ENCODE data around the gene CD44. TPM values are rescaled to one million over a fixed set of nuclear protein-coding genes. Genes with fewer than 3 reads are reported as not detected.

The CD44 gene
- polyA plus RNA-seq, 5 donors: 323 to 590 (median 452) TPM

DNA sequence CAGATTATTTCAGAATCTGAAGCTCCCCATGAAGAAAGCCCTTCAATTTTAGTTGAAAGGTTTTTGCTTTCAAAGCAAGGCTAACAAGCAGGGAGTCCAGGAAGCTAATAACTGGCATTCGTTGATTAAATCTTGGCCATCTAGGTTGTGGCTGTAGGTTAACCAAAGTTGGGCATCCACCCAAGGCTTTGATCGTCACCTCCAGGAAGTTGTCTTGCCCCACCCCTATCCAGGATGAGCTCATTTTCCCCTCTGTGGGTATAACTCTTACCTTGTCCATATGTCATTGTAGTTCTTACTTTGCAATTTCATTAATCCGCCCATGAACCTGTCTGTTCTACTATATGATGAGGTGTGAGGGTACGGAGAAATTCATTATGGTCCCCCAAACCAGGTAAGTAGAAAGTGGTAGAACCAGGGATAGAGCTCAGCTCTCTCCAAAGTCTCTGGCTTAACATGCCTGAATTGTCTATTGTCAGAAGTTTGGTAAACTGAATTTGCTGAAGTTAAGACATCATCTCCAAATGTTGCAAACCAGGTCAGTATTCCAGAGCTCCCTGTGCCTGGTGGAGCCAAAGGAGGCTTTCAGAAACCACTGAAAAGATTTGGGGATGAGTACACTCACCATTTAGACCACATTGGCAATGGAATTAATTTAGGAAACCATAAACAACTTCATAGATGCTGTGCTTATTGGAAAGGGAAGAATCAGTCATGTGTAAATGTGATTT lies 97.1 kb downstream of the CD44 start:
- DNase-seq: no peak

DNA sequence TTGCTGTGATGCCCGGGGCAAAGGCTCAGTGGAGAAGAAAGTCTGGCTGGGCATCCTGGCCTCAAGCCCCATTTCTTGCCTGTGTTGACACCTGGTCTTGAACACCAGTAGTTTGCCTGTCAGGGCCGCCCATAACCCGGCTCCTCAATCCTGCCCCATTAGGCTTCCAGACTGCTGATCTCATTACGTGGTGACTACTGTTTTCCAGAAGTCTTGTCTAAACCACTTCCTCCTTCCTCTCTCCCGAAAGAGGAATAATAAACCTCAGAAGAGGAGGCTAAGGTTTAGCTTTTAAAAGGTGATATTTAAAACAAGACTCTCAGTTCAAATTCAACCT lies 97.7 kb downstream of the CD44 start:
- DNase-seq: no peak

DNA sequence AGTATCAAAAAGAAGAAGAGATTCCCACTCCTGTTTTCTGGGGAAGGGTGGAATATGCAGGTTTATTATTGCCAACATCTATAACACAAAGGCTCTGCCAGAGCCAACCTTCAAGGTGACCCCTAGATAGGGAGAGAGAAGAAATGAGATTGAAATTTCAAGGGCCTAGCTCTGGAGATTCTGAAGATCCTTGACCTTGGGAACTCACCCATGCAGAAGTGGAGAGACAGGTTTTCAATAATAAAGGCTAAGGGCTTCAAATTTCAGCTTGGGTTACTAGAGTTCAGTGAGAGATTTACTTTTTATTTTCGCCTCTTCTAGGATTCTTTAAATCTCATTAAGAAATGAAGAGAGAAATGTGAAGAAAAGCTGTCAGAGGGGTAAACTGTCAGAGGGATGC lies 98.4 kb downstream of the CD44 start:
- peak; percentile 17 to 24 for DNase-seq

DNA sequence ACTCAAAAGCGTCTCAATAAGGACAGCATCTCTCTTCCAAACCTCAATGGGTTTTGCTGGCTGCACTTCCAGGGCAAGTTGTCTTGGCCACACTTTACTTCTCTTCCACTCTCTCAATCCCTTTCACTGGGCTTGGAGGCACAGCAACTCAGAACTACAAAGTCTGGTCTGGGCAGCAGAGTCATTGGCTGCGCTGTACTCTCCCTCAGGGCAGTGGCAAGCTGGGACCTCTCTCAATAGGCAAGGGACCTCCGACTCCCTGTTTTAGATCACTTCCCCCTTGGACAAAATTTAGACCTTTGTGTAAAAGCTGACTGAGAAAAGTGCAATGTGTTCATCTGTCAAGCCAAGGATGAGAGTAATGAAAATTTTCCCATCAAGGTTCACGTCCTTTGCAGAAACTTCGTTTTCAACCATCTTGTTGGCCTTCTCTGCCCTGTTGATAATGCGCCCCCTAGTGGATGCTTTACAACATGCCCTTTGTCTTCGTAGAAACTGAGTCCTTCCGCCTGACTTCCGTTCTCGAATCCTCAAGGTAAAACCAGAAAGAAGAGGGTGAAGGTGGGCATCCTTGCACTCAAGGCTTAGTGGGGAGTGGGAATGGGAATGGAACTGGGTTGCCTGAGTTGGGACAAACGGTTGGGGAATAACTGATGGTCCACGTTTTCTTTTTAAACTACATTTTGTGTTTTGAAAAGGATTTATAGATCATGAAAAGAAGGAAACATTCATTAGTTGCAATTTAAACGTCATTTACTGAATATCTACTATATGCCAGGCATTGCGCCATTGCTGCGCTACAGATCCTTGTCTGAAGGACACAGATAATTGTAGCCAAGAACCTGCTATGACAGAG lies 99.1 kb downstream of the CD44 start:
- peak; percentile 31 for DNase-seq

DNA sequence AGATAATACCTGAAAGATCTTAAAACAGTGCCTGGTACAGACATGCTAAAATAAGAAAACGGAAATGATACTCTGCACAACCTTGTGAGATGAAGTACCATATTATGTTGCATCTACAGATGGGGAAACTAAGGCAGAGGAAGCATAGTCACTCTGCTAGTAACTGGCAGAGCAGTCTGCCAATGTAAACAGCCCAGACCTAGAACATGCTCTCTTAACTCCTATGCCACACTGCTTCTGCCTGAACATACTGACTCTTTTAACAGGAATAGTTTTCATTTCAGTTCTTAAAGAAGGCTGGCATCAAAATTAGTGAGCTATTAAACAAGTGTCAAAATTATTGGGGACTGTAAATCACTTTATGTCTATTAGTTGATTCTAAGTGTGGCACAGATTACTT lies 99.9 kb downstream of the CD44 start:
- no peak for DNase-seq

DNA sequence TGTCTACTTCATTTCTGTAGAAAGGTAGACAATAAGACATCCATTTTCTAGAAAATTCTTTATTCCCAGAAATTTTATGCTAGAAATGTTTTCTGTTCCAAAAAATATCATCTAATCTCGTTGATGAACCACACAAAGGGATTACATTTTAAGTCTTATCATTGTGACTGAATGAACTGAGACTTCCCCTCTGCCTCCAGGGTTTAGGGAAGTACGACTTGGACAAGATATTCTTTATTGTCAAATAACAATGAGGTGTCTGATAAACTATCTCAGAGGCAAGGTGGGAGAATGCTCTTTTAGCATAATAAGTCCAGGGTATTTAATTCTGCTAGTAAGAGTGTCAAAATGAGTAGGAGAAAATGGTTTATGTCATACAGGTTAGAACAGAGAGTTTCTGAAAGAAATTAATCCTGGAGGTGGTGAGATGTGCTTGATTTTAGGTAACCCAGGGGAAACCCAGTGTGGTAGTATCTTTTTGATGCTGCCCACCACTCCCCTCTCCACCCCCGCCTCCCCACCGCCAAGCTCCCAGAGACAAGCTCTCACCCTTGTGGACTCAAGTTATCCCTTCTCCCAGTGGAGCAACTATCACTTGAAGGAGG lies 100.6 kb downstream of the CD44 start:
- DNase-seq: no peak

DNA sequence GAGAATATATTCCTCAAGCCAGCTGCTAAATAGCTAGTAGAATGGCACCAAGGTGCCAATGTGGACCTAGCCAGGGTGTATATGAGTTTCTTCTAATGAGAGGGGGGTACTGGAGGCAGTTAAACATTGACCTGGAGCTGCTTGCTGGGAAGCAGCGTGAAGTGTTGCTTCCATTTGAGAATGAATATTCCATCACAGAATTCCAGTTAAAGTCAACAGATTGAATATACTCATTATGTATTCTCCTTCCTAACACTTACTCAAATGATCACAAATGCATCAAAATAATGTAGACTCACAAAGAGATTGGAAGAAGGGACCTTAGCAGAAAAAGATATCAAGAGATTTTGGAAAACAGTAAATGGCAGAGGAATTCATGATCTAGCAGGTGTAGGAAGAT lies 102.1 kb downstream of the CD44 start:
- DNase-seq: no peak

DNA sequence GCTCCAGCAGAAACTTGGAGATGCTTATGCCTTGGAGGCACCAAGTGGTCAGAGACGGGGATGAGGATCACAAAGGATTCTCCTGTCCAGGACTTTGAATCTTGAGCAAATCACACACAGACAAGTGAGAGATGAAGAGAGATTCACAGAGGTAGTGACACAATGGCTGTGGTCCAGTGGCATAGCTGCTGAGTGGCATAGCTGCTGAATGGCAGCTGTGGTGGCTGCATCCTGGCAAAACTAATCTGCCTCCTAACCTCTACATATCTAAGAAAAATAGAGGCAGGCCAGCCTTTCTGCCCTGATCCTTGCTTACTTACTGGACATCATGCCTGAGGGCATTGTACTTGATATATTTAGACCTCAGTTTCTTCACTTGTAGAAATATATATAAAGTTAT lies 102.6 kb downstream of the CD44 start:
- DNase-seq: no peak

DNA sequence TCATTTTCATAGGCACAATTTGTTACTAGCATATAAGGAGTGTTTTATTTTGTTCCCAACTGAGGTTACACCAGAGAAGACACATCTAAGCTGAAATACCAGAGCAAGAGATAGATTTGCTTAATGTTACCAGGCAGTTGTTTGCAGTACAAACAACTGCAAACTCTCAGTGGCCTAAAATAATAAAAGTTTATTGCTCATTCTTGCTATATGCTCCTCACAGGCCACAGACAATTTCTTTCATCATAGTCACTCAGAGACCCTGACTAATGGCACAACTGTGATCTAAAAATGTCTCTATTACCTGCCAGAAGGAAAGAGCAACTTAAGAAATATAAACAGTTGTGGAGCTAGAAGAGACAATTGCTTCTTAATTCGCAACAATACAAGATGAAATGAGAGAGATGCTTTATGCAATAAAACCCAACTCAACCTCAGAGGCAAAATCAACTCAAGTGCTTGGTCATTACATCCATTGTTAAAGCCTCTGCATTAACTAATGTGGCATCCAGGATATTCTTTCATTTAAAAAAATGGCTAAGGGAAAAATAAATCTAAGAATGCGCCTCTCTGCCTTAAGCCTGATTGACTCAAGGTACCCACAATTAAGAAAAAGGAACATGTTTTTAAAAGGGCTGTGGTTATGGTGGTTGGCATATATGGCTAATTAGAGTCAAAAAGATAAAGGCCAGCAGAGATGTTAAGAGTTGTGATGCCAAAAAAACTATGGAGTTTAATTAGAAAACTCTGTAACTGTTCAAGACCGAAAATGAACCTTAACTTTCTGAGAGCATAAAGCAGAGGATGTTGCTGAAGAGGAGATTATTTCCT lies 103.7 kb downstream of the CD44 start:
- DNase-seq: no peak

DNA sequence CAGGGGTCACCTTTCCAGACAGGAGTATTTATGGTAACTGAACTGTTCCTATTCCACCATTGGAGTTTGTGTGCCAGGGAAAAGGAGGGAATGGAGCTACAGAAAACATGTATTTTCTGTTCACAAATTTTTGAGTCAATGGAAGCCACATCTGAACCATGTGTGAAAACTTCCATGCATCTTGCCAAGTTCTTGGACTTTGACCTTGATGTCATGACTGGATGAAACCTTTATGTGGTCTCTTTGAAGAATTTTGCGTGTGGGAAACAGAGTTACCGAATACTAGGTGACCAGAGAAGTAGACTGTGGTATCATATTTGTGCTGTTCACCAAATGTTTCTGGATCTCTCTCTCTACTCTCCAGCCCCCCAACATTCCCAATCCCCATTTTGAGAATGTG lies 104.8 kb downstream of the CD44 start:
- DNase-seq: no peak

DNA sequence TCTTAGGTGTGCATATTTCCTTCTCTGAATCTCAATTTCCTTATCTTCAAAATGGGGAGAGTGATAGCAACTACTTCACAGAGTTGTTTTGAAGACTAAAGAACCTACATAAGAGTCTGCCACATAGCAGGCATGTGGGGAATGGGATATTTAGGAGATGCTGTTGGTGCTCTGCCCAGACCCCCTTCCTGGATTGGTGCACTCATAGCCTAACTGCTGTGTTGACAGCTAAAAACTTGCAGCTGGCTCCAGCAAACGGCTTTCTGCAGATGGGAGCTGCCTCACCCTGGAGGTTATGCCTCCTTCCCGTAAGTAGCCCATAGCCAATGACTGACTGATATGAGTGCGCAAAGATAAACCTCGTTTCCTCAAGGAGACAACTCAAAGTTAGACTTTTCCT lies 106.1 kb downstream of the CD44 start:
- DNase-seq: no peak

DNA sequence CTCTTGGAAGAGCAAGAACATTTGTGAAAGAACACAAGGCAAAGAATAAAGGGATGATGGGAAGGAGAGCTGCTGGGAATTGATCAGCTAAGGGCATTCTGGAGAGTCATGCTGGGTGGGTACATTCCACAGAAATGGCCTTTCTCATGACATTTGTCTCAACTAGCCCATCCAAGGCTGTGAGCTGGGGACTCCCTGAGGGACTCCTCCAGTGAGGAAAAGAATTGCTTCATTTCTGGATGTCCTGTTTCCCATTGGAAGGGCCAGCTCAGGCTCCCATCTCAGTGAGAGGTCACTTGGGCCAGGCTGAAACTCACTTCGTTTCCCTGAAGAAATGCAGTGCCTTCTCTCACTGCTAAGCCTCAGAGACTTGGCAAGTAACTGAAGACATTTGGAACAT lies 106.8 kb downstream of the CD44 start:
- no peak for DNase-seq

DNA sequence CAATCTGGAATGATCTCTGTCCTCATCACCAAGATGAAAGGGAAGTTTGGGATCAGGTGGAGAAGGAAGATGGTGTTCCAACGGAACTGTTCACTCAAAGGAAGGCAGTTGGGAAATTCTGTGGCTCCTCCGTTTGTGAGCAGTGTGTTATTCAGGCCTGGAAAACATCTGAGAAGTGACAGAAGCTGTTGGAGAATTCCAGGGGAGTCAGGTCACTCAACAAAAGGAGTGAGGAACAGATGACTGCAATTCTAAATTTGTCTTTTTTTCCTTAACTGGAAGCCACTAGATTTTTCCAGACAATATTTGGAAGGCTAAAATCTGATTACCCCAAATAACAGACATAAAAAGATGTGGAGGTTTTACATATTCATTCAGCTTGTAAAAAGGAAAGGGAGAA lies 107.8 kb downstream of the CD44 start:
- DNase-seq: no peak

DNA sequence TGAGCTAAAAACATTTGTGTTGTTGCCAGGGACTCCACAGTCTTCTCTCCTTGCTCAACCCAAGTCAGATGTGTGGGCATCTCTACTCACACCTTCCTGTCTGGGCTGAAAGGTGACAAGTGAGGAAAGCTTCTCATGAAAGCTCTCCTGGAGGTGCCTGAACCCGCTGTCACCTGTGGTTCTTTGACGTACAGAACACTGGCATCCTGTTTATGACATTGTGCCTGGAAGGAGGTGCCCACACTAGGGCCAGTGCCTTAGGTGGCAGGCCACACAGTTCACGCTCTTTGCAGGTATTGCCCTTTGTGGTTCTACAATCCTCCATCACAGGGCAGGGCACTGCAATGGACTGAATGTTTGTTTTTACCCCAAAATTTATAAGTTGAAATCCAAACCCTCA lies 108.5 kb downstream of the CD44 start:
- no peak for DNase-seq

DNA sequence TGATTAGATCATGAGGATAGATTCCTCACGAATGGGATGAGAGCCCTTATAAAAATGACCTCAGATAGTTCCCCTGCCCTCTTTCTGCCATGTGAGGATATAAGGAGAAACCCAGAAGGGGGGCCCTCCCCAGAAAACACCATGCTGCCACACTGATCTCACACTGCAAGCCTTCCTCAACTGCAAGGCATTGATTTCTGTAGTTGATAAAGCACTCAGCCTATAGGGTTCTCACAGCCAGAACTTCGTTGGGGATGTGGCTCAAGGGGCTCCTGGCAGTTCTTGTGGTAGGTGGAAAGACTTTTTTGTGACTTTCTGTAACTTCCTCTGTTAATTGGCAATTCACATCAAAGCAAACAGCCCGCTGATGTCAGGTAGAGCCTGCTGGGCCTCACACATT lies 108.9 kb downstream of the CD44 start:
- no peak for DNase-seq

DNA sequence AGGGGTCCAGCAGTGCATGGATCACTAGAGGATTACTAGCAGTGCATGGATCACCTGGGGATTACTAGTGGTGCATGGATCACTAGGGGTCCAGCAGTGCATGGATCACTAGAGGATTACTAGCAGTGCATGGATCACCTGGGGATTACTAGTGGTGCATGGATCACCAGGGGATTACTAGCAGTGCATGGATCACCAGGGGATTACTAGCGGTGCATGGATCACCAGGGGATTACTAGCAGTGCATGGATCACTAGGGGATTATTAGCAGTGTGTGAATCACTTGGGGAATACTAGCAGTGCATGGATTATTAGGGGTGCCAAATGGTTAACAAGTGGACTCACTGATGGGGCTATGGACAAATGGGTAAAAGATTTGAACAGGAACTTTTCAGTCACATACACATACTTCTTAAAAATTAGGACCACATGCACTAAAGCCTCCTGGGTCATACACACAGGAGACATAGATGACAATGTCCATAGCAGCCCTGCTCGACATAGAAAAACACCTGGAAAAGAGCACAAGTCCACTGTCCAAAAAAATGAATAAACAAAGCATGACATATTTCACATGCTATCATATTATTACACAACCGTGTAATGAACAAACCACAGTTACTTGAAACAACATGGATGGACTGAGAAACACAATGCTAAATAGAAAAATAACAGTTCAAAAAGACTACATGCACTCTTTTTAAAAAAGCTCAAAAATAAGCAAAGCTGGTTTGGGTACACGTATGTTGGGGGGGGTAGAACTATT lies 109.8 kb downstream of the CD44 start:
- no peak for DNase-seq

DNA sequence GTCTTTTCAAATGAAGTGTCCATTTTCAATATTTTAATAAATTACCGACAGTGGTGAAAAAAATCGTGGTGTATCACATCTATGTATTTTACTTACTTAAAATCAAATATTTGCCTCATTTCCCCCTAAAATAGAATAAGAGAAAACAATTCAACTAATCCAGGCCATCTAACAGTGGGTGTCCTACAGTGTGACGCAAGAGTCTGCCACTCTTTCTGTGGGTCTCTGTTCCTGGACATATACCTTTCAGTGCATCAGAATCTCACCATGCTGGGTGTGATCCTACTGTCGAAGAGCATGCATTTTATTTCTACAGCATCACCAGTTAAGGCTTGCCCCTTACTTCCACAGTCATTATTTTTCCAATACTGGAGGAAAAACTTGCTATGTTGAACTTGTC lies 111.2 kb downstream of the CD44 start:
- DNase-seq: no peak

DNA sequence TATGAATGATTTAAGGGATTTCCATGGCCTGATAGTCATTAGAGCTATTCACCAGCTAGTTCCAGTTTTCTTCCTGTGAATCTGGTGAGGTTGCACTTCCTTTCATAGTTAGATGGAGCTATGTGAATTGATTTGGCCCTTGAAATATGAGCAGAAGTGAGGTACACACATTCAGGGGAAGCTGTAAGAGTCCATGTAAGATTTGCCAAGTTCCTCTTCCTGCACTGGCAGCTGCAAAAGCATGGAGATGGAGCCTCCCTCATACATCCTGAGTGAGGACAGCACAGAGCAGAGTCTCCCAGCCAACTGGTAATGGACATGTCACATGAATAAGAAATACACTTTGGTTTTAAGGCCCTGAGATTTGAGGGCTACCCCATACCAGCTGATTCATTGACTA lies 111.7 kb downstream of the CD44 start:
- DNase-seq: no peak

DNA sequence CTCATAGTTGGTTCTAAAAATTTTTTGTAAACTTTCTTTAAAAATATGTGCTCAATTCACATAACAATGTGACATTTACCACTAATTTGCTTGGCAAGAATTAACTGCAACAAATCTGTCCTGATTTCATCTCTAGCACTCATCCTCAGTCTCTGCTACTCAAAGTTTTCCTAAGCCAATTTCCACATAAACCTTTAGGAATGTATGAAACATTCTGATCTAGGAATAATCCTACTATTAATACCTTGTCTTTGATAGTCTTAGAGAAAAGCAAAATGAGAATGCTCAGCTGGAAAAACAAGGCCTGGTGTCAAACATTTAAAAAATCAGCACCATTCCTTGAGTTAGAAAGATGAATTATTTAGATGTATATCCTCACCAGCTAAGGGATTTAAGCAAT lies 114.3 kb downstream of the CD44 start:
- no peak for DNase-seq

DNA sequence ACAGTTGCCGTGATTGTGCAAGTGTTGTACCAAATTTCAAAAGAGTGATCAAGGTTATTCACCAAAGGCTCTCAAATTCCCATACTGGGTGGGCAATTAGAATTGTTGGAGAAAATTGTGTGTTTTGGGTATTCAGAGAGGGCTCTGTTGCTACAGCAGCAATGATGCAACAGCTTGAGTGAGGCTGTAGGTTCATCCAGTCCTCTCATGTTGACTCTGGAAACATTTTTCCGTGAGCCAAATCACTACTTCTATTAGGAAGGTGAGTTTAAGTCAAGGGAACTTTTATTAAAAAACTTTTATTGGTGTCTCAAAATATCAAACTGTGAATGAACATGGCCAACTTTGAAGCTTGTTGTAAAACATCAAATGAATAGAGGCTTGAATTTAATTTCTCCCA lies 116.5 kb downstream of the CD44 start:
- no peak for DNase-seq

DNA sequence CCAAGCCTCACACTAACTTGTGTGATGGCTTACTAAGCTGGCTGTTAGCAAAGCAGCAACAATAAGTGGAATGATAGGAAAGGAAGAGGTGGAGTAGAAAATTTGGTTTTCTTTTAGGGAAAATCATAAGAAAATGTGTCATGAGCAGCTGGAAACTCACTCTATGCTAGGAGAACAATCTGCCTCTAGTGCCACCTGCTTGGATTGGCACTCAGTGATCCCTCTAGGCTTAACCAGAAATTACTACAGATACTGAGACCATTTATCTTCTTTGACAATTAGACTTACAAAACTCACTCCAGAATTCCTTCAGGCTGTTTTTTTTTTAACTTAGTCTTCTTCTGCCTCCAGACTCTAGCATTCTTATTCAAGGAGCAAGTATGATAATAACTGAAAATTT lies 117.3 kb downstream of the CD44 start:
- DNase-seq: no peak

DNA sequence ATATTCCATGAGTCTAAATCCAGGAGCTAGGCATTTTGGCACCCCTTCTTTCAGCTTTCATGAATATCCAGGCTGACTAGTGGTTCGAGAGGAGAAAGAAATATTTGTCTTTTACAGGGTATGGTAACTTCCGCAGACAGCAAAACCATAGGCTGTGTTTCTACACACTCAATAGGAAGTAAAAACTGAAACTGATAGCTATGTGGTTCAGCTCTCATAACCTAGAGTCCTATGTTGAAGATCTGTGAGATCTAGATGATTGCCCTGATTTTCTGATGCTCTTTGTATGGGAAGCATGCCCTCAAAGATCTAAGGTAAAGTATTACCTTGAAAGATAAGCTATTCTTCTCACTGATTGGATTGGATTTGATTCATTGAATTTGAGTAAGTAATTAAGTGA lies 118.3 kb downstream of the CD44 start:
- DNase-seq: no peak

Data from right lung (tissue), 5 donors.